PC-3 (cell line): ENCODE data around the gene CKMT1B.

ENCODE experiments used
- EZH2 ChIP-seq: fragments of 300-600 bp; sonication (generic); IDR thresholded peaks from one replicate; pipeline ENCODE4 v1.6.1; 2017; ENCODE audit warnings: antibody characterized with exemption, mild to moderate bottlenecking, low read length; ENCODE audit not compliant: unreplicated experiment
- TF ChIP-seq, protein P1 (sequence below): fragments of 300-600 bp; sonication (generic); conservative IDR thresholded peaks from 2 replicates; pipeline ENCODE4 v1.5.1; 2017; ENCODE audit warnings: antibody characterized with exemption, low read depth, mild to moderate bottlenecking, low read length

GRCh38 chr15:43547539-43547938, 46.3 kb upstream of the CKMT1B start:
- TF ChIP-seq, protein P1, sequence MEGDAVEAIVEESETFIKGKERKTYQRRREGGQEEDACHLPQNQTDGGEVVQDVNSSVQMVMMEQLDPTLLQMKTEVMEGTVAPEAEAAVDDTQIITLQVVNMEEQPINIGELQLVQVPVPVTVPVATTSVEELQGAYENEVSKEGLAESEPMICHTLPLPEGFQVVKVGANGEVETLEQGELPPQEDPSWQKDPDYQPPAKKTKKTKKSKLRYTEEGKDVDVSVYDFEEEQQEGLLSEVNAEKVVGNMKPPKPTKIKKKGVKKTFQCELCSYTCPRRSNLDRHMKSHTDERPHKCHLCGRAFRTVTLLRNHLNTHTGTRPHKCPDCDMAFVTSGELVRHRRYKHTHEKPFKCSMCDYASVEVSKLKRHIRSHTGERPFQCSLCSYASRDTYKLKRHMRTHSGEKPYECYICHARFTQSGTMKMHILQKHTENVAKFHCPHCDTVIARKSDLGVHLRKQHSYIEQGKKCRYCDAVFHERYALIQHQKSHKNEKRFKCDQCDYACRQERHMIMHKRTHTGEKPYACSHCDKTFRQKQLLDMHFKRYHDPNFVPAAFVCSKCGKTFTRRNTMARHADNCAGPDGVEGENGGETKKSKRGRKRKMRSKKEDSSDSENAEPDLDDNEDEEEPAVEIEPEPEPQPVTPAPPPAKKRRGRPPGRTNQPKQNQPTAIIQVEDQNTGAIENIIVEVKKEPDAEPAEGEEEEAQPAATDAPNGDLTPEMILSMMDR, result no peak
- TF ChIP-seq EZH2, result no peak
